Stimulated activated memory B cell treated with anti-CD40 and anti-IgM and Interleukin-4, amounts not matched to agents 10 μg/mL and 1 μg/mL and 100 μg/mL, for 72 hours (primary cell): ENCODE data around the gene LGI1.

Source experiments
- ATAC-seq: fragments of 150-1000 bp; cut with Tn5 transposase; 2 replicates; pipeline ENCODE4 v1.10.0; 2021
- H3K27ac Mint-ChIP-seq: one replicate; pipeline ENCODE4 v1.8.0; 2022; ENCODE audit warnings: mild to moderate bottlenecking, mixed read lengths
- H3K27me3 Mint-ChIP-seq: one replicate; pipeline ENCODE4 v1.8.0; 2022; ENCODE audit warnings: mixed read lengths
- H3K36me3 Mint-ChIP-seq: one replicate; pipeline ENCODE4 v1.8.0; 2022; ENCODE audit warnings: mixed read lengths
- H3K4me1 Mint-ChIP-seq: one replicate; pipeline ENCODE4 v1.8.0; 2022; ENCODE audit warnings: mixed read lengths
- H3K4me3 Mint-ChIP-seq: one replicate; pipeline ENCODE4 v1.8.0; 2022; ENCODE audit warnings: mild to moderate bottlenecking, moderate library complexity, mixed read lengths
- H3K9me3 Mint-ChIP-seq: one replicate; pipeline ENCODE4 v1.8.0; 2022; ENCODE audit warnings: mixed read lengths

Gene LGI1

DNA sequence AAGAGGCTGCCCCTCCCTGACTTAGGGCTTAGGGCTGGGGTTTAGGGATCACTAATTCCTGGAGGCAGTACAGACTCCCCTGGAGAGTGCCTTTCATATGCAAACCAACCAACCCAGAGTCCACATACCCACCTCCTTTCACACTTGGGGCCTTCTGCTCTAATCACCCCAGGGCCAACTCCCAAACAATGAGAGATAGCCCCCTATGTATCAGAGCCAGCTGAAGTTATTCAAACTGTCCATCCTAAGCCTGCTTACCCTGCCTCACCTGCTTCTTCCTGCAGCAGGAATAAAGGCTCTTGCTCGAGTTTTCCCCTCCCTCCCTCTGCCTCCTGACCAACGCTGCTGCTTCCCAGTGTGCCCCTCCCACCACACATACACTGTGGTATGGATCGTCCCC, 84.2 kb downstream of the LGI1 start:
- Mint-ChIP-seq H3K4me1 (no peaks in the 10 kb centered on the region), H3K4me3 (no peak overlapping the region), H3K36me3 (no peaks in the 10 kb centered on the region), H3K27me3 (peaks cover 9% of the 10 kb centered on the region), H3K9me3 (peaks cover 2% of the 10 kb centered on the region), H3K27ac (no peak overlapping the region)
- no peak for ATAC-seq

DNA sequence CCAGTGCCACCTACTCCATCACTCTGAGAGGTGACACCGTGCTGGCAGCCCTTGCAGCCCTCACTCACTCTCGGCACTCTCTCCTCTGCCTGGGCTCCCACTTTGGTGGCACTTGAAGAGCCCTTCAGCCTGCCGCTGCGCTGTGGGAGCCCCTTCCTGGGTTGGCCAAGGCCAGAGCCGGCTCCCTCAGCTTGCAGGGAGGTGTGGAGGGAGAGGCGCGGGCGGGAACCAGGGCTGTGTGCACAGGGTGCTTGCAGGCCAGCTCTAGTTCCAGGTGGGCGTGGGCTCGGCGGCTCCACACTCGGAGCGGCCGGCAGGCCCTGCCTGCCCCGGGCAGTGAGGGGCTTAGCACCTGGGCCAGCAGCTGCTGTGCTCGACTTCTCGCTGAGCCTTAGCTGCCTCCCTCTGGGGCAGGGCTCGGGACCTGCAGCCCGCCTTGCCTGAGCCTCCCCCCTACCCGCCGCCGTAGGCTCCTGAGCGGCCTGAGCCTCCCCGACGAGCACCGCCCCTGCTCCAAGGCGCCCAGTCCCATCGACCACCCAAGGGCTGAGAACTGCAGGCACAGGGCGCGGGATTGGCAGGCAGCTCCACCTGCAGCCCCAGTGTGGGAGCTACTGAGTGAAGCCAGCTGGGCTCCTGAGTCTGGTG, 87.4 kb downstream of the LGI1 start:
- no peak overlapping the region for H3K4me3 Mint-ChIP-seq
- H3K9me3 Mint-ChIP-seq, result peaks cover 2% of the 10 kb centered on the region
- no peaks in the 10 kb centered on the region for H3K36me3 Mint-ChIP-seq
- no peak for ATAC-seq
- H3K27ac Mint-ChIP-seq, result no peak overlapping the region
- no peaks in the 10 kb centered on the region for H3K4me1 Mint-ChIP-seq
- no peaks in the 10 kb centered on the region for H3K27me3 Mint-ChIP-seq
